22Rv1 (cell line): Measurements from ENCODE around the gene ETNK1.

Experiments
- CTCF ChIP-seq: fragments of 450-650 bp; IDR thresholded peaks from 2 replicates; pipeline ENCODE4 v1.5.1; 2017; ENCODE audit warnings: mild to moderate bottlenecking
- ZFX ChIP-seq: fragments of 450-650 bp; IDR thresholded peaks from 2 replicates; pipeline ENCODE4 v1.6.1; 2017; ENCODE audit warnings: antibody characterized with exemption, borderline replicate concordance

- TF ChIP-seq CTCF (no peak), ZFX (no peak)
Measured at GRCh38 chr12:22593864-22594263, 31.1 kb upstream of the ETNK1 start.
